NB4 (cell line): ENCODE data around the gene CCDC194.
"Not testable (repeated sequence)": the region's sequence is repeated elsewhere in the genome, so short reads cannot be mapped to it uniquely, and the experiment has no call there.

Experiments used
- MAX ChIP-seq: IDR thresholded peaks from 2 replicates; pipeline ENCODE4 v1.6.1; 2011; ENCODE audit warnings: low read depth, low read length
- POLR2A ChIP-seq: IDR thresholded peaks from 2 replicates; pipeline ENCODE4 v1.6.1; 2011; ENCODE audit warnings: mild to moderate bottlenecking; ENCODE audit not compliant: insufficient read length; ENCODE audit errors: extremely low read depth
- TF ChIP-seq, protein P1 (sequence below): IDR thresholded peaks from one replicate; pipeline ENCODE4 v1.5.1; 2012; ENCODE audit warnings: low read depth, low read length

DNA sequence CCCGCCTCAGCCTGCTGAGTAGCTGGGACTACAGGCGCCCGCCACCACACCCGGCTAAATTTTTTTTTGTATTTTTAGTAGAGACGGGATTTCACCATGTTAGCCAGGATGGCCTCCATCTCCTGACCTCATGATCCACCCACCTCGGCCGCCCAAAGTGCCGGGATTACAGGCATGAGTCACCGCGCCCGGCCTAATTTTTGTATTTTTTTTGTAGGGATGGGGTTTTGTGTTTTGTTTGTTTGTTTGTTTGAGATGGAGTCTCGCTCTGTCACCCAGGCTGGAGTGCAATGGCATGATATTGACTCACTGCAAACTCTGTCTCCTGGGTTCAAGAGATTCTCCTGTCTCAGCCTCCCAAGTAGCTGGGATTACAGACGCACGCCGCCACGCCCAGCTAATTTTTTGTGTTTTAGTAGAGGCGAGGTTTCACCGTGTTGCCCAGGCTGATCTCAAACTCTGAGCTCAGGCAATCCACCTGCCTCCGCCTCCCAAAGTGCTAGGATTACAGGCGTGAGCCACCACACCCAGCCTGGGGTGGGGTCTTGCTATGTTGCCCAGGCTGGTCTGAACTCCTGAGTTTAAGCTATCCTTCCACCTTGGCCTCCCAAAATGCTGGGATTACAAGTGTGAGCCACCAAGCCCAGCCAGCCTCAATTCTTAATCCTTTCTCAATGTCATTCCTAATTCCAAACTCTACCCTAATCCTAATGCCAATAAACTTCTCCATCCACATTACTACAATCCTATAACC, 30.0 kb downstream of the CCDC194 start:
- TF ChIP-seq POLR2A, MAX: not testable (repeated sequence)
- TF ChIP-seq, protein P1, sequence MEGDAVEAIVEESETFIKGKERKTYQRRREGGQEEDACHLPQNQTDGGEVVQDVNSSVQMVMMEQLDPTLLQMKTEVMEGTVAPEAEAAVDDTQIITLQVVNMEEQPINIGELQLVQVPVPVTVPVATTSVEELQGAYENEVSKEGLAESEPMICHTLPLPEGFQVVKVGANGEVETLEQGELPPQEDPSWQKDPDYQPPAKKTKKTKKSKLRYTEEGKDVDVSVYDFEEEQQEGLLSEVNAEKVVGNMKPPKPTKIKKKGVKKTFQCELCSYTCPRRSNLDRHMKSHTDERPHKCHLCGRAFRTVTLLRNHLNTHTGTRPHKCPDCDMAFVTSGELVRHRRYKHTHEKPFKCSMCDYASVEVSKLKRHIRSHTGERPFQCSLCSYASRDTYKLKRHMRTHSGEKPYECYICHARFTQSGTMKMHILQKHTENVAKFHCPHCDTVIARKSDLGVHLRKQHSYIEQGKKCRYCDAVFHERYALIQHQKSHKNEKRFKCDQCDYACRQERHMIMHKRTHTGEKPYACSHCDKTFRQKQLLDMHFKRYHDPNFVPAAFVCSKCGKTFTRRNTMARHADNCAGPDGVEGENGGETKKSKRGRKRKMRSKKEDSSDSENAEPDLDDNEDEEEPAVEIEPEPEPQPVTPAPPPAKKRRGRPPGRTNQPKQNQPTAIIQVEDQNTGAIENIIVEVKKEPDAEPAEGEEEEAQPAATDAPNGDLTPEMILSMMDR, result not testable (repeated sequence)
